HUES6 (cell line): ENCODE measurements around the gene DNASE1L3.
"Not testable (repeated sequence)": the region's sequence is repeated elsewhere in the genome, so short reads cannot be mapped to it uniquely, and the experiment has no call there.

Experiments
- H3K27ac ChIP-seq: 2 replicates; pipeline ENCODE4 v1.7.0; 2013; ENCODE audit warnings: low read depth, mild to moderate bottlenecking, low read length, inconsistent platforms
- H3K27me3 ChIP-seq: 2 replicates; pipeline ENCODE4 v1.6.1; 2013; ENCODE audit warnings: low read length; ENCODE audit not compliant: control insufficient read depth, insufficient read depth
- H3K36me3 ChIP-seq: 2 replicates; pipeline ENCODE4 v1.6.1; 2013; ENCODE audit warnings: low read length; ENCODE audit not compliant: control insufficient read depth, insufficient read depth
- H3K4me1 ChIP-seq: 2 replicates; pipeline ENCODE4 v1.6.1; 2013; ENCODE audit warnings: low read length; ENCODE audit not compliant: control insufficient read depth, insufficient read depth
- H3K4me3 ChIP-seq: 2 replicates; pipeline ENCODE4 v1.5.1; 2013; ENCODE audit warnings: low read depth, low read length
- H3K9ac ChIP-seq: one replicate; pipeline ENCODE4 v1.6.1; 2013; ENCODE audit warnings: mild to moderate bottlenecking, low read length
- H3K9me3 ChIP-seq: 2 replicates; pipeline ENCODE4 v1.6.1; 2013; ENCODE audit warnings: low read depth, low read length; ENCODE audit not compliant: control insufficient read depth, insufficient read depth

DNASE1L3 gene

DNA sequence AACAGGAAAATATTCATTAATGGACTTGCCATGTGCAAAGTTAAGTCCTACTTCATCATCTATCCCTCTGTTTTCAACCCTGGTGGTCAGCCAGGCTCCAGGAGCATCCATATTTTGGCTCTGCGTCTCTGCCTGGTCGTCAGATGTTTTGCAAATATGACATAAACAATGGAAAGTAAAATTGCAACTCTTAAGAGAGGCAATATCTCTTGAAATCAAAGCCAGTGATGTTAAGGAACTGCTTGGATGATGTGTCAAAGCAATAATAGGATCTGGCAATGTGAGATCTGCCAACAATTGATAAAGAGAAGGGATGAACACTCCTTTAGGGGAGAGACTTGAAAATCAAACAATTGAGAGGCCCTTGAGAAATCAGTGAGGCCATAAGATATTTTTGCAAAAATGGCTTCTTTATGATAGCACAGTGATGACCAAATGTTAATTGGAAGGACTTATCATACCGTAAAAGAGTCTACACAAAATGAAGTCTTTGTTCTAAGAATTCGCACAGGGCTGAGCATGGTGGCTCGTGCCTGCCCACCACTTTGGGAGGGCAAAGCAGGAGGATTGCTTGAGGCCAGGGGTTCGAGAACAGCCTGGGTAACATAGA lies 33.3 kb upstream of the DNASE1L3 start:
- H3K27me3 ChIP-seq, result peaks cover 4% of the 10 kb centered on the region; the same call in 1 of the 2 replicates

GRCh38 chr3:58242860-58243259 lies 32.1 kb upstream of the DNASE1L3 start:
- not testable (repeated sequence) for H3K9me3 ChIP-seq, H3K27ac ChIP-seq, H3K36me3 ChIP-seq, H3K4me1 ChIP-seq, H3K4me3 ChIP-seq, H3K9ac ChIP-seq
- peaks cover 16% of the 10 kb centered on the region for H3K27me3 ChIP-seq

More for the DNA sequence above, 33.3 kb upstream of the DNASE1L3 start:
- H3K27ac ChIP-seq, result no peak overlapping the region
- H3K9ac ChIP-seq, result no peak overlapping the region
- H3K4me3 ChIP-seq, result no peak overlapping the region
- H3K9me3 ChIP-seq, result no peaks in the 10 kb centered on the region
- H3K36me3 ChIP-seq, result no peaks in the 10 kb centered on the region
- peaks cover 6% of the 10 kb centered on the region for H3K4me1 ChIP-seq

DNA sequence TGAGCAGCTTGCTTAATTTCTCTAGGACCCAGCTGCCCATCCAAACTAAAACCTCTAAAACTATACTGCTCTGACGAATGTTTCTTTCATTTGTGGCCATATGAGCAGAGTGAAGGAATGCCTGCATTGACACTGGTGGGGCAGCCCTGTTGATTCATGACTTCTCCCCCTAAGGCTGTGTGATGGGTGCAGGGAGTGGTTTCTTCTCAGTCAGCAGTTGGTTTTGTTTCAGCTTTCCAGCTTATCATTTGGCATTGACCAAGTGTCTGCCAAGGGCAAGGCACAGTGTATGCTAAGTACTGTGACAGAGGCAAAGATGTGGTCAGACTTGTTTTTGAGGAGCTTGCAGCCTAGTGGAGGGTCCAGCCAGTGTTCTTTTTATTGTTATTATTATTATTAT lies 31.6 kb upstream of the DNASE1L3 start:
- Histone ChIP-seq H3K9me3 (no peaks in the 10 kb centered on the region), H3K27me3 (peaks cover 17% of the 10 kb centered on the region), H3K36me3 (no peaks in the 10 kb centered on the region), H3K27ac (no peak overlapping the region), H3K4me3 (no peak overlapping the region), H3K4me1 (peaks cover 8% of the 10 kb centered on the region), H3K9ac (no peak overlapping the region)

- Histone ChIP-seq H3K9me3 (no peaks in the 10 kb centered on the region), H3K36me3 (no peaks in the 10 kb centered on the region), H3K27ac (no peak overlapping the region), H3K4me3 (no peak overlapping the region), H3K27me3 (peaks cover 25% of the 10 kb centered on the region), H3K4me1 (peaks cover 15% of the 10 kb centered on the region), H3K9ac (no peak overlapping the region)
Observed at GRCh38 chr3:58241306-58242044, 30.7 kb upstream of the DNASE1L3 start.

DNA sequence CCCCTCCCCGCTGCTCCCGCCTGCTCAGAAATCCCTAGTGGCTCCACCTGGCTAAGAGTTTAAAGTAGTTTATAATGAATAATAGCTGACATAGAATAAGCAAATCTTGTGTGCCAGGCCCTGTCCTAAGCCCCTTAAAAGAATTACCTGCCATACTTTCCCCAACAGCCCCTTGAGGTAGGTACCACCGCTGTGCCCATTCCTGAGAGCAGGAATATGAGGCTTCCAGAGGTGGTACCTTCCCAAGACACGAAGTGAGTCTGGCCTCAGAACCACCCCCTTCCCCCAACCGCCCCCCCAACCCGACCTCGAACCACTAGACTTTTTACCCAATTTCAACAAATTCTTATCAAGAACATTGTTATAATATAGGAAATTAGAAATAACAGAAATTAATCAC lies 28.1 kb upstream of the DNASE1L3 start:
- H3K36me3 ChIP-seq, result no peaks in the 10 kb centered on the region
- H3K4me1 ChIP-seq, result peaks cover 12% of the 10 kb centered on the region
- H3K27me3 ChIP-seq, result peaks cover 39% of the 10 kb centered on the region
- H3K9ac ChIP-seq, result no peak overlapping the region
- H3K9me3 ChIP-seq, result no peaks in the 10 kb centered on the region
- H3K4me3 ChIP-seq, result peak overlapping the region; percentile 96
- H3K27ac ChIP-seq, result no peak overlapping the region

DNA sequence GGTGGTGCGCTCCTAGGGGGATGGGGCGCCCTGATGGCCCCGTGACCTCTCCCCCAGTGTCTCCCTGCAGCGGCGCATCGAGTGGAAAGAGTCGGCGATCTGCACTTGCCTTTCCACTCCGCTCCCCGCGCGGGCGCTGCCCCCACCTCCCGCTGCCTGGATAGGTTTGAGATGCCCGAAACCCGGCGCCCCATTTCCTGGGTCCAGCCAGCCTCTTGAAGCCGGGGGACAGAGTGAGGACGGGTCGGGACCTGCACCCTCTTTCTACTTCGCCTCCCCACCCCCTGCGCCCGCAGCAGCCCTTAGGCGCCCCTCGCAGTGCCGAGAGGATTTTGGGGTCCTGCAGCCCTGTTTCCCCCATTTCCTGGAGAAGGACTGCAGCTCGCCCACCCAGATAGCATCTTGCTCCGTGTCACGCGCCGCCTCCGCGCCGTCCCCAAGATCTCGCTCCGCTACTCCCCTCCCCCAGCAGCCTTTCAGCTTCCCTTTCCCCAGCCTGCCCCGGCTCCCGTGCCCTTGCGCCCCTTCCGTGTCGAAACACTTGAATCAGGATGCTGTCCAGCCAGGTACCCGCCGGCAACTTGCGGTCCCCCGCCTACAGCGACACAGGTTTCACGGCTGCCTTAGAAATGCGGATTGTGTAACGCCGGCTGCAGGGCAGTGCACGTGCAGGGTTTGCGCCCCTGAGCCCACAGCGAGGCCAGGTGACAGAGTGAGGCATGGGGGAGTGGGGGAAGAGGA lies 27.3 kb upstream of the DNASE1L3 start:
- Histone ChIP-seq H3K9me3 (no peaks in the 10 kb centered on the region), H3K27ac (no peak overlapping the region; the same call in 1 of the 2 replicates), H3K9ac (peak overlapping the region; percentile 65), H3K4me1 (peaks cover 12% of the 10 kb centered on the region), H3K36me3 (no peaks in the 10 kb centered on the region), H3K27me3 (peaks cover 39% of the 10 kb centered on the region), H3K4me3 (peak overlapping the region; percentile 96)

GRCh38 chr3:58237238-58237940 lies 26.6 kb upstream of the DNASE1L3 start, which contains the start of gene ABHD6:
ABHD6 (plus strand) TSS chr3:58237792; CDS start chr3:58256587, 18,795 bp downstream.
- H3K27me3 ChIP-seq, result peaks cover 42% of the 10 kb centered on the region
- no peak within 1 kb of the TSS; the same call in 1 of the 2 replicates for H3K27ac ChIP-seq

GRCh38 chr3:58236527-58237237 lies 25.9 kb upstream of the DNASE1L3 start:
- peaks cover 42% of the 10 kb centered on the region for H3K27me3 ChIP-seq
- peaks cover 12% of the 10 kb centered on the region for H3K4me1 ChIP-seq
- peak overlapping the region; percentile 96 for H3K4me3 ChIP-seq
- peak overlapping the region; percentile 72 for H3K9ac ChIP-seq
- H3K36me3 ChIP-seq, result no peaks in the 10 kb centered on the region
- no peak overlapping the region for H3K27ac ChIP-seq
- H3K9me3 ChIP-seq, result no peaks in the 10 kb centered on the region

More at GRCh38 chr3:58237238-58237940, 26.6 kb upstream of the DNASE1L3 start, which contains the start of gene ABHD6:
- Histone ChIP-seq H3K36me3 (no peaks in the 10 kb centered on the region), H3K4me3 (peak within 1 kb of the TSS; percentile 96), H3K9ac (peak within 1 kb of the TSS; percentile 72), H3K4me1 (peaks cover 12% of the 10 kb centered on the region), H3K9me3 (no peaks in the 10 kb centered on the region)

DNA sequence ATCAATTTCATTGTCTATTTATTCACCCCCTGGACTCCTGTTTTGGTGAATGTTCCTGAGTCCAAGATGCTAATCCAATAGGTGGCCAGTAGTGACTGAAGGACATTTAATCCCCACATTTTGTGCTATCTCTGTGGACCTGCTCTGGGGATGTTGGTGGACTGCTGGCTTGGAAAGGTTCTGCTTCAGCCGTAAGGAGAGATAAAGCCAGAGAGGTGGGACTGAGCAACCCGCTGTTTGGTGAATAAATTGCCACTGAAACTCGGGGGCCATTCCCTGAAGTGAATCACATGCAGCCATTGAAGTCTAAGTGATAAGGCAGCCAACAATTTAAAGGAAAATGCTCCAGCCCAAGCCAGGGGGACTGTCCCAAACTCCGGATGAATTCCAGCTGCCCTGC lies 25.2 kb upstream of the DNASE1L3 start:
- Histone ChIP-seq H3K27me3 (peaks cover 42% of the 10 kb centered on the region), H3K36me3 (no peaks in the 10 kb centered on the region), H3K27ac (no peak overlapping the region), H3K9ac (no peak overlapping the region), H3K9me3 (no peaks in the 10 kb centered on the region), H3K4me1 (peaks cover 12% of the 10 kb centered on the region), H3K4me3 (no peak overlapping the region)

DNA sequence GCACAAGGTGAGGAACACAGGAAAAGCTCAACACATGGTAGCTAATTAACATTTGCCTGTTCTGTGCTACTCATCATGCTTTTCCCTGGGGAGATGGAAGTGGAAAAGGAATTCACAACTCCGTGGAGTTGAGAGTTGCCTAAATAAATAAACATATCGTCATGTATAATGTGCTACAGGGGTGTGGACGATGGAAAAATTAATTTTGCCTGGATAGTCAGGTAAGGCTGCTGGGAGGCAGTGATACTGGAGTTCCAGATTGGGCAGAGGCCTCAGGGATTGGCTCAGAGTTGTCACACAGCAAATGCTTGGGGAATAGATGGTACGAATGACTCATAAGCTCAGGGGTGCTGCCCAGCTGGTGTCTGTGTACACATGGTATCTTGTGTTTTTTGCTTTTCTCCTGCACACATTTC lies 23.8 kb upstream of the DNASE1L3 start:
- H3K9ac ChIP-seq, result no peak overlapping the region
- H3K36me3 ChIP-seq, result no peaks in the 10 kb centered on the region
- H3K4me3 ChIP-seq, result no peak overlapping the region
- peaks cover 42% of the 10 kb centered on the region for H3K27me3 ChIP-seq
- H3K4me1 ChIP-seq, result peaks cover 12% of the 10 kb centered on the region
- no peak overlapping the region for H3K27ac ChIP-seq
- H3K9me3 ChIP-seq, result no peaks in the 10 kb centered on the region
